Placental epithelial cell (primary cell): ENCODE measurements around the gene COMT. TPM values are rescaled to one million over a fixed set of nuclear protein-coding genes. Genes with fewer than 3 reads are reported as not detected.

ENCODE experiments used
- total RNA-seq: library from RNA; depleted of rRNA; stranded (reverse); fragments of >200 nt; gene quantifications from 2 replicates; pipeline ENCODE4 v1.2.3, GENCODE V29; 2012

The COMT gene
- total RNA-seq = 192 and 306 TPM in 2 replicates

DNA sequence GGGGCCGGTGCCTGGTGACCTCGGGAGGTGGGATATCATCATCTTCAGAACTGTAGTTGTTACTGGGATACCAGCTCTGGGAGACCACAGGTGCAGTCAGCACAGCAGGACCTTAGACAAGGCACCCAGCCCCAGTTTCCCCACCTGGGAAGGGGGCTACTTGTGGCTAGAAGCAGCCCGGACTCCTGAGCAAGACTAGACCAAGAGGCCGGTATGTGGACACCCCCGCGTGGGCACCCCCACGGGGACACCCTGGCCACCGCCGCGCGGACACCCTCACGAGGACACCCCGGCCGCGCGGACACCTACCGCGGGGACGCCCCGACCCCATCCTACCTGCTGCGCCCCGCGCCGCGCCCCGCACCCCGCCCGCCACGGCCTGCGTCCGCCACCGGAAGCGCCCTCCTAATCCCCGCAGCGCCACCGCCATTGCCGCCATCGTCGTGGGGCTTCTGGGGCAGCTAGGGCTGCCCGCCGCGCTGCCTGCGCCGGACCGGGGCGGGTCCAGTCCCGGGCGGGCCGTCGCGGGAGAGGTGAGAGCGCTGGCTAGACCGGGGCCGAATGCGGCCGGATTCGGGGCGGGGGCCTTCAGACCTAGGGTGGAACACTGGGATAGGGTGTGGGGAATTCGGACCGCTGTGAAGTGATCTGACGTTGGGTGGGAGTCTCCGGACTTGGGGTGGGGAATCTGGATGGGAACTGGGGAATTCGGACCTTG lies at the start of gene COMT, which contains the start of gene TXNRD2:
Gene COMT, plus strand, starts transcription at position 408 of the 718 bp plus-strand sequence. CDS start 20,755 bp downstream, outside the sequence.
Gene TXNRD2, minus strand, starts transcription at position 454 of the 718 bp plus-strand sequence. Its CDS starts 15 bp downstream, at position 439.

GRCh38 chr22:20016734-20017621 lies 75.4 kb downstream of the COMT start, which contains the start of gene ARVCF:
ARVCF (minus strand) TSS chr22:20016823; CDS start chr22:19990794, 26,029 bp downstream.

Other genes with a start within 250 kb of the COMT start
- gene SEPTIN5, start 227.3 kb upstream of the COMT start, total RNA-seq = 5.6 and 10.6 TPM in 2 replicates
- gene GP1BB, start 218.2 kb upstream of the COMT start, total RNA-seq = 0.43 and 0.79 TPM in 2 replicates
- 0.65 and 0.79 TPM in 2 replicates for gene TBX1, start 181.0 kb upstream of the COMT start, total RNA-seq
- 4.7 and 11.2 TPM in 2 replicates for gene GNB1L, start 86.9 kb upstream of the COMT start, total RNA-seq
- gene RTL10, start 86.9 kb upstream of the COMT start, total RNA-seq = 16.1 and 37.7 TPM in 2 replicates
- gene TXNRD2, start within 50 bp of the COMT start, total RNA-seq = 21.6 and 30.7 TPM in 2 replicates
- 5.9 and 13.6 TPM in 2 replicates for gene ARVCF, start 75.1 kb downstream of the COMT start, total RNA-seq
- 19.6 and 45.2 TPM in 2 replicates for gene TANGO2, start 79.3 kb downstream of the COMT start, total RNA-seq
- 28.0 and 44.8 TPM in 2 replicates for gene DGCR8, start 138.5 kb downstream of the COMT start, total RNA-seq
- gene RANBP1, start 174.3 kb downstream of the COMT start, total RNA-seq = 92.3 and 142 TPM in 2 replicates
- 52.6 and 56.0 TPM in 2 replicates for gene TRMT2A, start 175.5 kb downstream of the COMT start, total RNA-seq
- gene ZDHHC8, start 190.0 kb downstream of the COMT start, total RNA-seq = 8.9 and 12.6 TPM in 2 replicates
- not detected in 2 replicates for gene CCDC188, start 209.3 kb downstream of the COMT start, total RNA-seq